ENCODE data around the gene GPANK1.

The GPANK1 gene

GRCh38 chr6:31702405-31702818 is 37.6 kb upstream of the GPANK1 start:
- no peaks in the 10 kb centered on the region for H3K27me3 Mint-ChIP-seq

GRCh38 chr6:31701666-31702404 is 37.0 kb upstream of the GPANK1 start:
- H3K4me3 Mint-ChIP-seq, result peak overlapping the region; percentile 96

More at GRCh38 chr6:31702405-31702818, 37.6 kb upstream of the GPANK1 start:
- Mint-ChIP-seq H3K4me1 (peaks cover 32% of the 10 kb centered on the region), H3K4me3 (peak overlapping the region; percentile 96), H3K9me3 (no peaks in the 10 kb centered on the region), H3K36me3 (ENCODE audit: insufficient read depth) (peaks cover 26% of the 10 kb centered on the region), H3K27ac (ENCODE audit: low read depth) (peak overlapping the region; percentile 99)
- no peak for DNase-seq (ENCODE audit: low spot score in 2 of 2)
- ATAC-seq (replicated peaks; ENCODE audit: extremely low read depth, poor library complexity, severe bottlenecking), result peak; percentile 2

GRCh38 chr6:31700740-31701401 is 36.1 kb upstream of the GPANK1 start:
- DNase-seq (ENCODE audit: low spot score in 2 of 2) (no peak), ATAC-seq (replicated peaks; ENCODE audit: extremely low read depth, poor library complexity, severe bottlenecking) (no peak)
- Mint-ChIP-seq H3K4me1 (peaks cover 40% of the 10 kb centered on the region), H3K27me3 (no peaks in the 10 kb centered on the region), H3K4me3 (peak overlapping the region; percentile 96), H3K36me3 (ENCODE audit: insufficient read depth) (peaks cover 35% of the 10 kb centered on the region), H3K27ac (ENCODE audit: low read depth) (no peak overlapping the region), H3K9me3 (no peaks in the 10 kb centered on the region)

More at GRCh38 chr6:31701666-31702404, 37.0 kb upstream of the GPANK1 start:
- DNase-seq (ENCODE audit: low spot score in 2 of 2) (no peak), ATAC-seq (replicated peaks; ENCODE audit: extremely low read depth, poor library complexity, severe bottlenecking) (no peak)
- Mint-ChIP-seq H3K27ac (ENCODE audit: low read depth) (peak overlapping the region; percentile 99), H3K9me3 (no peaks in the 10 kb centered on the region), H3K36me3 (ENCODE audit: insufficient read depth) (peaks cover 27% of the 10 kb centered on the region), H3K27me3 (no peaks in the 10 kb centered on the region), H3K4me1 (peaks cover 38% of the 10 kb centered on the region)

GRCh38 chr6:31697555-31697954 is 32.8 kb upstream of the GPANK1 start:
- Mint-ChIP-seq H3K4me1 (peaks cover 33% of the 10 kb centered on the region), H3K27ac (ENCODE audit: low read depth) (peak overlapping the region; percentile 60), H3K9me3 (no peaks in the 10 kb centered on the region), H3K36me3 (ENCODE audit: insufficient read depth) (peaks cover 52% of the 10 kb centered on the region), H3K27me3 (no peaks in the 10 kb centered on the region), H3K4me3 (no peak overlapping the region)
- DNase-seq (ENCODE audit: low spot score in 2 of 2) (no peak), ATAC-seq (replicated peaks; ENCODE audit: extremely low read depth, poor library complexity, severe bottlenecking) (no peak)

- H3K9me3 Mint-ChIP-seq, result no peaks in the 10 kb centered on the region
- peaks cover 16% of the 10 kb centered on the region for H3K4me1 Mint-ChIP-seq
- DNase-seq (ENCODE audit: low spot score in 2 of 2) (no peak), ATAC-seq (replicated peaks; ENCODE audit: extremely low read depth, poor library complexity, severe bottlenecking) (no peak)
- no peak overlapping the region for H3K27ac Mint-ChIP-seq (ENCODE audit: low read depth)
- H3K27me3 Mint-ChIP-seq, result no peaks in the 10 kb centered on the region
- H3K4me3 Mint-ChIP-seq, result no peak overlapping the region
- peaks cover 52% of the 10 kb centered on the region for H3K36me3 Mint-ChIP-seq (ENCODE audit: insufficient read depth)
Observed at GRCh38 chr6:31693535-31693934, 28.7 kb upstream of the GPANK1 start.

GRCh38 chr6:31692886-31693285 is 28.1 kb upstream of the GPANK1 start:
- H3K27me3 Mint-ChIP-seq, result no peaks in the 10 kb centered on the region
- DNase-seq (ENCODE audit: low spot score in 2 of 2) (no peak), ATAC-seq (replicated peaks; ENCODE audit: extremely low read depth, poor library complexity, severe bottlenecking) (no peak)
- no peak overlapping the region for H3K27ac Mint-ChIP-seq (ENCODE audit: low read depth)
- peaks cover 54% of the 10 kb centered on the region for H3K36me3 Mint-ChIP-seq (ENCODE audit: insufficient read depth)
- no peaks in the 10 kb centered on the region for H3K9me3 Mint-ChIP-seq
- H3K4me1 Mint-ChIP-seq, result peaks cover 13% of the 10 kb centered on the region
- no peak overlapping the region for H3K4me3 Mint-ChIP-seq

- Mint-ChIP-seq H3K4me1 (peaks cover 7% of the 10 kb centered on the region), H3K27ac (ENCODE audit: low read depth) (no peak overlapping the region), H3K9me3 (no peaks in the 10 kb centered on the region), H3K36me3 (ENCODE audit: insufficient read depth) (peaks cover 52% of the 10 kb centered on the region), H3K4me3 (no peak overlapping the region), H3K27me3 (no peaks in the 10 kb centered on the region)
- ATAC-seq (replicated peaks; ENCODE audit: extremely low read depth, poor library complexity, severe bottlenecking), result no peak
- no peak for DNase-seq (ENCODE audit: low spot score in 2 of 2)
Observed at GRCh38 chr6:31692353-31692752, 27.6 kb upstream of the GPANK1 start.

GRCh38 chr6:31691564-31692108 is 26.8 kb upstream of the GPANK1 start:
- H3K36me3 Mint-ChIP-seq (ENCODE audit: insufficient read depth), result peaks cover 50% of the 10 kb centered on the region
- ATAC-seq (replicated peaks; ENCODE audit: extremely low read depth, poor library complexity, severe bottlenecking), result no peak

GRCh38 chr6:31691078-31691463 is 26.3 kb upstream of the GPANK1 start:
- H3K4me1 Mint-ChIP-seq, result no peaks in the 10 kb centered on the region
- no peak for DNase-seq (ENCODE audit: low spot score in 2 of 2)
- no peak overlapping the region for H3K27ac Mint-ChIP-seq (ENCODE audit: low read depth)
- no peaks in the 10 kb centered on the region for H3K9me3 Mint-ChIP-seq
- no peak for ATAC-seq (replicated peaks; ENCODE audit: extremely low read depth, poor library complexity, severe bottlenecking)
- no peaks in the 10 kb centered on the region for H3K27me3 Mint-ChIP-seq
- H3K36me3 Mint-ChIP-seq (ENCODE audit: insufficient read depth), result peaks cover 46% of the 10 kb centered on the region
- no peak overlapping the region for H3K4me3 Mint-ChIP-seq

More at GRCh38 chr6:31691564-31692108, 26.8 kb upstream of the GPANK1 start:
- H3K4me3 Mint-ChIP-seq, result no peak overlapping the region
- no peak overlapping the region for H3K27ac Mint-ChIP-seq (ENCODE audit: low read depth)
- no peaks in the 10 kb centered on the region for H3K27me3 Mint-ChIP-seq
- no peak for DNase-seq (ENCODE audit: low spot score in 2 of 2)
- H3K9me3 Mint-ChIP-seq, result no peaks in the 10 kb centered on the region
- H3K4me1 Mint-ChIP-seq, result peaks cover under 1% of the 10 kb centered on the region

- ATAC-seq (replicated peaks; ENCODE audit: extremely low read depth, poor library complexity, severe bottlenecking), result no peak
- H3K4me3 Mint-ChIP-seq, result no peak overlapping the region
- no peaks in the 10 kb centered on the region for H3K27me3 Mint-ChIP-seq
- H3K36me3 Mint-ChIP-seq (ENCODE audit: insufficient read depth), result peaks cover 40% of the 10 kb centered on the region
- no peak for DNase-seq (ENCODE audit: low spot score in 2 of 2)
- H3K9me3 Mint-ChIP-seq, result no peaks in the 10 kb centered on the region
- no peak overlapping the region for H3K27ac Mint-ChIP-seq (ENCODE audit: low read depth)
- no peaks in the 10 kb centered on the region for H3K4me1 Mint-ChIP-seq
Observed at GRCh38 chr6:31690231-31691077, 25.7 kb upstream of the GPANK1 start.

- H3K4me1 Mint-ChIP-seq, result no peaks in the 10 kb centered on the region
- DNase-seq (ENCODE audit: low spot score in 2 of 2), result no peak
- no peak overlapping the region for H3K4me3 Mint-ChIP-seq
- no peak for ATAC-seq (replicated peaks; ENCODE audit: extremely low read depth, poor library complexity, severe bottlenecking)
- no peaks in the 10 kb centered on the region for H3K27me3 Mint-ChIP-seq
- H3K27ac Mint-ChIP-seq (ENCODE audit: low read depth), result no peak overlapping the region
- H3K9me3 Mint-ChIP-seq, result no peaks in the 10 kb centered on the region
- peaks cover 37% of the 10 kb centered on the region for H3K36me3 Mint-ChIP-seq (ENCODE audit: insufficient read depth)
Observed at GRCh38 chr6:31689249-31690110, 24.7 kb upstream of the GPANK1 start.

All from central memory CD8-positive, alpha-beta T cell (primary cell).